Measurements from ENCODE around the gene PALB2.
A peak's percentile ranks its signal among the peaks of the same experiment; 100 is the strongest.

PALB2 gene

GRCh38 chr16:23640931-23641765, at the start of gene PALB2, which contains the start of gene DCTN5:
Gene PALB2, minus strand, starts transcription at chr16:23641310. Its CDS starts 153 bp downstream, at chr16:23641157.
Gene DCTN5, plus strand, starts transcription at chr16:23641466. Its CDS starts 77 bp downstream, at chr16:23641543.
- DNase-seq, result peak; percentile 88

- no peak for DNase-seq
These were observed 48.5 kb upstream of the PALB2 start for GRCh38 chr16:23689442-23690187.

GRCh38 chr16:23687034-23687808, 46.1 kb upstream of the PALB2 start:
- no peak for DNase-seq

GRCh38 chr16:23683487-23683886, 42.4 kb upstream of the PALB2 start:
- DNase-seq, result no peak

- no peak for DNase-seq
These were observed 41.1 kb upstream of the PALB2 start for GRCh38 chr16:23682181-23682580.

GRCh38 chr16:23679986-23680336, 38.9 kb upstream of the PALB2 start:
- DNase-seq, result no peak

GRCh38 chr16:23679274-23679985, 38.3 kb upstream of the PALB2 start:
- no peak for DNase-seq

GRCh38 chr16:23678430-23679273, 37.5 kb upstream of the PALB2 start, which contains the start of gene PLK1:
Gene PLK1, plus strand, starts transcription at chr16:23678889. Its CDS starts 44 bp downstream, at chr16:23678933.
- DNase-seq, result peak; percentile 73

- DNase-seq, result no peak
These were observed 35.9 kb upstream of the PALB2 start for GRCh38 chr16:23676924-23677480.

- DNase-seq, result no peak
These were observed 33.0 kb upstream of the PALB2 start for GRCh38 chr16:23673971-23674614.

- no peak for DNase-seq
These were observed 29.1 kb upstream of the PALB2 start for GRCh38 chr16:23670137-23670776.

GRCh38 chr16:23668873-23669272, 27.8 kb upstream of the PALB2 start:
- DNase-seq, result no peak

- no peak for DNase-seq
These were observed 27.1 kb upstream of the PALB2 start for GRCh38 chr16:23668225-23668624.

- DNase-seq, result no peak
These were observed 26.2 kb upstream of the PALB2 start for GRCh38 chr16:23667355-23667659.

- DNase-seq, result no peak
These were observed 25.7 kb upstream of the PALB2 start for GRCh38 chr16:23666571-23667354.

- no peak for DNase-seq
These were observed 22.8 kb upstream of the PALB2 start for GRCh38 chr16:23663918-23664317.

GRCh38 chr16:23651943-23652468, 10.9 kb upstream of the PALB2 start:
- DNase-seq, result no peak

- DNase-seq, result no peak
These were observed 9.7 kb upstream of the PALB2 start for GRCh38 chr16:23650674-23651416.

Measured in CD4-positive, alpha-beta T cell treated with Interleukin-12 subunit alpha and Interleukin-12 subunit beta, for 1 hour (primary cell).